Spleen (tissue), 7 donors: Measurements from ENCODE around the gene DPPA3.

ENCODE experiments used
- POLR2A ChIP-seq, 3 donors: fragments of 450-650 bp; IDR thresholded peaks; one replicate each; pipeline ENCODE4 v1.5.1; 2017; ENCODE audit warnings: antibody characterized with exemption in 3 of 3, mild to moderate bottlenecking in 1 of 3
- POLR2AphosphoS5 ChIP-seq, 3 donors: sonication (generic); formaldehyde crosslinking; IDR thresholded peaks; one replicate each; pipeline ENCODE4 v1.5.1; 2017; ENCODE audit warnings: antibody characterized with exemption in 3 of 3
- TF ChIP-seq, protein P1 (sequence below), 11 experiments: fragments of 200-600 bp in 7 of 11; fragments of 450-650 bp in 4 of 11; sonication (generic) in 4 of 11; IDR thresholded peaks in 8 of 11; conservative IDR thresholded peaks in 3 of 11; 1 replicate in 7 of 11; 2 replicates in 4 of 11; pipeline versions ENCODE4 v1.4.0 to v1.8.0; 2016 to 2021; ENCODE audit warnings: antibody characterized with exemption in 11 of 11, inconsistent platforms in 4 of 11, mild to moderate bottlenecking in 1 of 11
- donor health status: DM: no; HTN: no; CAD: no; lungs with moderate emphysema.
- donor health status: DM: no; HTN: no; CAD: no.
- donor health status: DM: no; HTN: no; CAD: no.

DNA sequence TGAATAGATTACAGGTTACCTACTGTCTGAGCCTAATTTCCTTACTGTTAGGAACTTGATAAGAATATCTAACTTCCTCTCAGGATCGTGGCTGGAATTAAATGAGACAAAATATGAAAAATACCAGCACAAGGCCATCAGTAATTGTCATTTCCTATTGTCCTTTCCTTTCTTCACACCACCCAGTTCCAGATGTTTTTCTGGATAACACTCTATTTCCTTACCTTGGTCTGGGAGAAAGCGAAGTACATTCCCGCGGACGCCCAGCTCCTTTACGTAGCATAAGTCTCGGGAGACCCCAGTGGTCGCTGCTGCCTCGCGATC is 16.0 kb upstream of the DPPA3 start:
- no peak for TF ChIP-seq POLR2A (IDR thresholded peaks at IDR 0.05)
- TF ChIP-seq POLR2AphosphoS5 (IDR thresholded peaks at IDR 0.05) = peak in 1 of 3 donors; percentile 51
- TF ChIP-seq, protein P1, sequence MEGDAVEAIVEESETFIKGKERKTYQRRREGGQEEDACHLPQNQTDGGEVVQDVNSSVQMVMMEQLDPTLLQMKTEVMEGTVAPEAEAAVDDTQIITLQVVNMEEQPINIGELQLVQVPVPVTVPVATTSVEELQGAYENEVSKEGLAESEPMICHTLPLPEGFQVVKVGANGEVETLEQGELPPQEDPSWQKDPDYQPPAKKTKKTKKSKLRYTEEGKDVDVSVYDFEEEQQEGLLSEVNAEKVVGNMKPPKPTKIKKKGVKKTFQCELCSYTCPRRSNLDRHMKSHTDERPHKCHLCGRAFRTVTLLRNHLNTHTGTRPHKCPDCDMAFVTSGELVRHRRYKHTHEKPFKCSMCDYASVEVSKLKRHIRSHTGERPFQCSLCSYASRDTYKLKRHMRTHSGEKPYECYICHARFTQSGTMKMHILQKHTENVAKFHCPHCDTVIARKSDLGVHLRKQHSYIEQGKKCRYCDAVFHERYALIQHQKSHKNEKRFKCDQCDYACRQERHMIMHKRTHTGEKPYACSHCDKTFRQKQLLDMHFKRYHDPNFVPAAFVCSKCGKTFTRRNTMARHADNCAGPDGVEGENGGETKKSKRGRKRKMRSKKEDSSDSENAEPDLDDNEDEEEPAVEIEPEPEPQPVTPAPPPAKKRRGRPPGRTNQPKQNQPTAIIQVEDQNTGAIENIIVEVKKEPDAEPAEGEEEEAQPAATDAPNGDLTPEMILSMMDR (IDR thresholded peaks at IDR 0.05 in 8 of 11, conservative IDR thresholded peaks at IDR 0.05 in 3 of 11) = no peak
